Keratinocyte (primary cell): ENCODE results near the gene CTPS2. TPM values are rescaled to one million over a fixed set of nuclear protein-coding genes. Genes with fewer than 3 reads are reported as not detected.

Experiments
- DNase-seq: peaks from one replicate; pipeline ENCODE4 v3.0.0-alpha.2; 2011; ENCODE audit warnings: low read depth, missing footprints, low spot score
- FAIRE-seq: peaks from 2 replicates; lab custom pipeline; 2011; peaks lifted over from hg19 to GRCh38; lab: Jason Lieb, UNC
- H2AFZ ChIP-seq: 2 replicates; pipeline ENCODE4 v1.6.0; 2012; ENCODE audit warnings: low read length, control low read depth, inconsistent platforms; ENCODE audit not compliant: control insufficient read depth
- H3K27ac ChIP-seq: 2 replicates; pipeline ENCODE4 v1.5.1; 2011; ENCODE audit warnings: low read length; ENCODE audit not compliant: control insufficient read depth, insufficient read depth
- H3K27me3 ChIP-seq: 3 replicates; pipeline ENCODE4 v1.6.0; 2011; ENCODE audit warnings: low read length; ENCODE audit not compliant: control insufficient read depth, insufficient read depth; ENCODE audit errors: extremely low read depth
- H3K36me3 ChIP-seq, 2 experiments: 2 replicates in 1 of 2; 3 replicates in 1 of 2; pipeline ENCODE4 v1.5.1; 2011; ENCODE audit warnings: low read length in 2 of 2, mild to moderate bottlenecking in 1 of 2; ENCODE audit not compliant: control insufficient read depth in 2 of 2, insufficient read depth in 2 of 2; ENCODE audit errors: extremely low read depth in 1 of 2
- H3K4me1 ChIP-seq: 3 replicates; pipeline ENCODE4 v1.5.1; 2011; ENCODE audit warnings: low read length; ENCODE audit not compliant: control insufficient read depth, insufficient read depth; ENCODE audit errors: extremely low read depth
- H3K4me2 ChIP-seq: 3 replicates; pipeline ENCODE4 v1.6.0; 2011; ENCODE audit warnings: low read depth, low read length; ENCODE audit not compliant: control insufficient read depth, insufficient read depth; ENCODE audit errors: extremely low read depth
- H3K4me3 ChIP-seq, 3 experiments: fragments of 200-600 bp in 1 of 3; sonication (generic) in 1 of 3; 2 replicates in 2 of 3; 3 replicates in 1 of 3; pipeline ENCODE4 v1.5.1; 2011 to 2016; ENCODE audit warnings: low read length in 3 of 3, mild to moderate bottlenecking in 3 of 3, control low read depth in 2 of 3, inconsistent platforms in 1 of 3, low read depth in 1 of 3, mixed read lengths in 1 of 3, mixed run types in 1 of 3, moderate library complexity in 1 of 3; ENCODE audit not compliant: control insufficient read depth in 2 of 3, insufficient read depth in 2 of 3; ENCODE audit errors: extremely low read depth in 1 of 3
- H3K79me2 ChIP-seq: 2 replicates; pipeline ENCODE4 v1.6.0; 2012; ENCODE audit warnings: low read length; ENCODE audit not compliant: control insufficient read depth, insufficient read depth
- H3K9ac ChIP-seq: 3 replicates; pipeline ENCODE4 v1.6.0; 2011; ENCODE audit warnings: low read length; ENCODE audit not compliant: control insufficient read depth, insufficient read depth; ENCODE audit errors: extremely low read depth
- H3K9me1 ChIP-seq: 3 replicates; pipeline ENCODE4 v1.6.0; 2011; ENCODE audit warnings: low read length; ENCODE audit not compliant: control insufficient read depth, insufficient read depth; ENCODE audit errors: extremely low read depth
- H3K9me3 ChIP-seq: 2 replicates; pipeline ENCODE4 v1.5.1; 2012; ENCODE audit warnings: low read depth, low read length; ENCODE audit not compliant: control insufficient read depth
- H4K20me1 ChIP-seq: 3 replicates; pipeline ENCODE4 v1.6.0; 2011; ENCODE audit warnings: low read length; ENCODE audit not compliant: control insufficient read depth, insufficient read depth; ENCODE audit errors: extremely low read depth
- EZH2 ChIP-seq: IDR thresholded peaks from one replicate; pipeline ENCODE4 v1.6.1; 2012; ENCODE audit warnings: inconsistent platforms, mild to moderate bottlenecking, low read length, moderate library complexity
- dilution Hi-C: fragments of 300-500 bp; cut with MboI; formaldehyde crosslinking; loops from one replicate; pipeline ENCODE4 v1.7.0; 2020; ENCODE audit warnings: low sequenced_read_pairs; ENCODE audit not compliant: extremely low pct_ligation_motif_present
- polyA plus RNA-seq, 5 experiments: library from polyadenylated mRNA; depleted of rRNA in 3 of 5; stranded (reverse) in 3 of 5; stranded (forward) in 1 of 5; unstranded in 1 of 5; fragments of >200 nt; gene quantifications; 1 replicate in 1 of 5; 2 replicates in 3 of 5; 3 replicates in 1 of 5; pipeline versions ENCODE4 v1.2.1 to v1.2.3, GENCODE V29; 2011 to 2012; ENCODE audit warnings: missing spikeins in 2 of 5, low read depth in 1 of 5, low replicate concordance in 1 of 5
- TF ChIP-seq, protein P1 (sequence below), 3 experiments: IDR thresholded peaks in 1 of 3; conservative IDR thresholded peaks in 1 of 3; optimal IDR thresholded peaks in 1 of 3; 2 replicates in 2 of 3; 3 replicates in 1 of 3; pipeline versions ENCODE3 to v1.5.1; 2011; ENCODE audit warnings: low read length in 3 of 3, mild to moderate bottlenecking in 3 of 3, moderate library complexity in 2 of 3, control low read depth in 1 of 3, inconsistent platforms in 1 of 3; ENCODE audit not compliant: insufficient read depth in 2 of 3; ENCODE audit errors: extremely low read depth in 1 of 3

CTPS2 gene
- polyA plus RNA-seq, 1 donor (not counting 4 experiments of a cell fraction or from before 2014, with no cell fraction given): 12.3 TPM

DNA sequence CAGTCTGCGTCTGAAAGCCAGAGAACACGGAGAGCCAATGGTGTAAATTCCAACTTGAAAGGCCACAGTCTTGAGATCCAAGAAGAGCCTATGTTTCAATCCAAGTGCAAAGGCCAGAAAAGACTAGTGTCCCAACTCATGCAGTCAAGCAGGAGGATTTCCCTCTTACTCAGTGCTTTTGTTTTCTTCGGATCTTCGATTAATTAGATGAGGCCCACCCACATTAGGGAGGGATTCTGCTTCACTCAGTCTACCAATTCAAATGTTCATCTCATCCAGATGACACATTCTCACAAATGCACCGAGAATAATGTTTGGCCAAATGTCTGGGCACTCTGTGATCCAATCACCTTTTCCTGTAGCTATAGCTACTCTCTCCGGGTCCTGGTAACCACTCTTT is 154.0 kb downstream of the CTPS2 start:
- no peaks in the 10 kb centered on the region for H3K79me2 ChIP-seq
- dilution Hi-C loops: no loop called here
- H2AFZ ChIP-seq: no peak overlapping the region

DNA sequence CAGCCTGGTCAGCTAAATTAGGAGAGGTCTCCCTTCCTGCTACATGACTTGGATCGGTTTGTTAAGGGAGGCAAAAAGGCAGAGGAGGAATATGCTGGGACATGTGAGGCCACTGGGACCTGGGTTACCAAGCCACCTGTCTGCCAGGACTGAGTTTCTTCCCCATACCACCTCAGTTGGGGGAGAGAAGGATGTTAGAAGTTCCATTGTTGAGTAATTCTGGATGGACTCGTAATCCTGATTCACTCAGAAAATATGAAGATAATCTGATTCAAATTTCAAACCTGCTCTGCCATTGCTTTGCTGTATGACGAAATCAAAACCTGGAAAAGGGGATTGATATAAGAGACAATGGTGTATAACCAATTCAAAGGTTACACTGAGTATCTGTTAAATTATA is 159.9 kb downstream of the CTPS2 start:
- peak; percentile 32 for DNase-seq
- H3K27ac ChIP-seq: peak overlapping the region; percentile 7
- peak overlapping the region; percentile 57 for H2AFZ ChIP-seq

More for the DNA sequence above, 154.0 kb downstream of the CTPS2 start:
- no peaks in the 10 kb centered on the region for H3K9me3 ChIP-seq
- no peaks in the 10 kb centered on the region for H3K4me1 ChIP-seq
- H3K4me3 ChIP-seq: no peak overlapping the region
- no peaks in the 10 kb centered on the region for H3K9me1 ChIP-seq
- DNase-seq (no peak), FAIRE-seq (no peak)
- H3K27ac ChIP-seq: no peak overlapping the region
- H3K36me3 ChIP-seq: no peaks in the 10 kb centered on the region
- H4K20me1 ChIP-seq: no peaks in the 10 kb centered on the region
- H3K27me3 ChIP-seq: no peaks in the 10 kb centered on the region
- TF ChIP-seq, protein P1, sequence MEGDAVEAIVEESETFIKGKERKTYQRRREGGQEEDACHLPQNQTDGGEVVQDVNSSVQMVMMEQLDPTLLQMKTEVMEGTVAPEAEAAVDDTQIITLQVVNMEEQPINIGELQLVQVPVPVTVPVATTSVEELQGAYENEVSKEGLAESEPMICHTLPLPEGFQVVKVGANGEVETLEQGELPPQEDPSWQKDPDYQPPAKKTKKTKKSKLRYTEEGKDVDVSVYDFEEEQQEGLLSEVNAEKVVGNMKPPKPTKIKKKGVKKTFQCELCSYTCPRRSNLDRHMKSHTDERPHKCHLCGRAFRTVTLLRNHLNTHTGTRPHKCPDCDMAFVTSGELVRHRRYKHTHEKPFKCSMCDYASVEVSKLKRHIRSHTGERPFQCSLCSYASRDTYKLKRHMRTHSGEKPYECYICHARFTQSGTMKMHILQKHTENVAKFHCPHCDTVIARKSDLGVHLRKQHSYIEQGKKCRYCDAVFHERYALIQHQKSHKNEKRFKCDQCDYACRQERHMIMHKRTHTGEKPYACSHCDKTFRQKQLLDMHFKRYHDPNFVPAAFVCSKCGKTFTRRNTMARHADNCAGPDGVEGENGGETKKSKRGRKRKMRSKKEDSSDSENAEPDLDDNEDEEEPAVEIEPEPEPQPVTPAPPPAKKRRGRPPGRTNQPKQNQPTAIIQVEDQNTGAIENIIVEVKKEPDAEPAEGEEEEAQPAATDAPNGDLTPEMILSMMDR (optimal IDR thresholded peaks at IDR 0.05 in 1 of 3, IDR thresholded peaks at IDR 0.05 in 1 of 3, conservative IDR thresholded peaks at IDR 0.05 in 1 of 3; ENCODE audit: extremely low read depth in 1 of 3, insufficient read depth in 2 of 3, low read length in 3 of 3): no peak
- no peak for TF ChIP-seq EZH2
- no peak overlapping the region for H3K9ac ChIP-seq
- no peak overlapping the region for H3K4me2 ChIP-seq

More for the DNA sequence above, 159.9 kb downstream of the CTPS2 start:
- Histone ChIP-seq H3K9me1 (no peaks in the 10 kb centered on the region), H3K9me3 (no peaks in the 10 kb centered on the region), H3K4me2 (peak overlapping the region; percentile 57), H3K79me2 (no peaks in the 10 kb centered on the region), H3K4me3 (no peak overlapping the region), H4K20me1 (no peaks in the 10 kb centered on the region), H3K4me1 (peaks cover 6% of the 10 kb centered on the region), H3K9ac (no peak overlapping the region), H3K36me3 (no peaks in the 10 kb centered on the region), H3K27me3 (no peaks in the 10 kb centered on the region)
- dilution Hi-C loops: no loop called here
- TF ChIP-seq, protein P1 (optimal IDR thresholded peaks at IDR 0.05 in 1 of 3, IDR thresholded peaks at IDR 0.05 in 1 of 3, conservative IDR thresholded peaks at IDR 0.05 in 1 of 3; ENCODE audit: extremely low read depth in 1 of 3, insufficient read depth in 2 of 3, low read length in 3 of 3): no peak
- TF ChIP-seq EZH2: no peak
- peak; percentile 53 for FAIRE-seq
